Activated naive CD4-positive, alpha-beta T cell treated with Interleukin-2 at 50 U/mL for 16 hours (primary cell): ENCODE measurements around the gene MORN5.
A peak's percentile ranks its signal among the peaks of the same experiment; 100 is the strongest.

Experiments used
- DNase-seq: peaks from one replicate; pipeline ENCODE4 v3.0.0-alpha.2; 2020

MORN5 gene

GRCh38 chr9:122144836-122145591 lies 14.7 kb upstream of the MORN5 start:
- DNase-seq, result no peak

- no peak for DNase-seq
Observed at GRCh38 chr9:122145592-122145863, 14.2 kb upstream of the MORN5 start.

- no peak for DNase-seq
Observed at GRCh38 chr9:122151267-122151828, 8.4 kb upstream of the MORN5 start.

- no peak for DNase-seq
Observed at GRCh38 chr9:122155796-122156195, 3.9 kb upstream of the MORN5 start.

GRCh38 chr9:122158202-122158601 lies 1.5 kb upstream of the MORN5 start:
- peak; percentile 18 for DNase-seq

- no peak for DNase-seq
Observed at GRCh38 chr9:122159925-122160246, 178 bp downstream of the MORN5 start.

GRCh38 chr9:122162415-122162814 lies 2.7 kb downstream of the MORN5 start:
- no peak for DNase-seq

- DNase-seq, result no peak
Observed at GRCh38 chr9:122164286-122164685, 4.6 kb downstream of the MORN5 start.

GRCh38 chr9:122168356-122168755 lies 8.6 kb downstream of the MORN5 start:
- no peak for DNase-seq

- no peak for DNase-seq
Observed at GRCh38 chr9:122172131-122172530, 12.4 kb downstream of the MORN5 start.

- no peak for DNase-seq
Observed at GRCh38 chr9:122173670-122174069, 14.0 kb downstream of the MORN5 start.

GRCh38 chr9:122176916-122177315 lies 17.2 kb downstream of the MORN5 start:
- DNase-seq, result no peak

GRCh38 chr9:122179054-122179689 lies 19.5 kb downstream of the MORN5 start:
- no peak for DNase-seq

- no peak for DNase-seq
Observed at GRCh38 chr9:122179690-122180074, 20.0 kb downstream of the MORN5 start.

GRCh38 chr9:122180633-122181032 lies 20.9 kb downstream of the MORN5 start:
- DNase-seq, result no peak

GRCh38 chr9:122183501-122183900 lies 23.8 kb downstream of the MORN5 start:
- DNase-seq, result no peak

GRCh38 chr9:122184551-122184950 lies 24.8 kb downstream of the MORN5 start:
- DNase-seq, result no peak

- DNase-seq, result no peak
Observed at GRCh38 chr9:122186301-122186700, 26.6 kb downstream of the MORN5 start.

- DNase-seq, result no peak
Observed at GRCh38 chr9:122186777-122187470, 27.2 kb downstream of the MORN5 start.

- no peak for DNase-seq
Observed at GRCh38 chr9:122188369-122188768, 28.7 kb downstream of the MORN5 start.

- no peak for DNase-seq
Observed at GRCh38 chr9:122190597-122191381, 31.1 kb downstream of the MORN5 start.

GRCh38 chr9:122191584-122191983 lies 31.9 kb downstream of the MORN5 start:
- no peak for DNase-seq

- no peak for DNase-seq
Observed at GRCh38 chr9:122192261-122192875, 32.7 kb downstream of the MORN5 start.
